ENCODE measurements around the gene CELF2. TPM values are rescaled to one million over a fixed set of nuclear protein-coding genes. Genes with fewer than 3 reads are reported as not detected.

Gene CELF2
- total RNA-seq, 1 donor from 2014 or later, result 14.4 TPM

- peaks cover 5% of the 10 kb centered on the region for H3K4me1 Mint-ChIP-seq (ENCODE audit: unreplicated experiment)
- peaks cover 45% of the 10 kb centered on the region for H3K27me3 Mint-ChIP-seq
- no peak for TF ChIP-seq CTCF (conservative IDR thresholded peaks at IDR 0.05)
- H3K27ac Mint-ChIP-seq, result no peak overlapping the region
- peaks cover 5% of the 10 kb centered on the region for H3K36me3 Mint-ChIP-seq
- no peak for DNase-seq (ENCODE audit: extremely low spot score, unreplicated experiment)
- H3K9me3 Mint-ChIP-seq, result no peaks in the 10 kb centered on the region
- no peak overlapping the region for H3K4me3 Mint-ChIP-seq
Observed at GRCh38 chr10:11175823-11176243, 158.2 kb downstream of the CELF2 start.

DNA sequence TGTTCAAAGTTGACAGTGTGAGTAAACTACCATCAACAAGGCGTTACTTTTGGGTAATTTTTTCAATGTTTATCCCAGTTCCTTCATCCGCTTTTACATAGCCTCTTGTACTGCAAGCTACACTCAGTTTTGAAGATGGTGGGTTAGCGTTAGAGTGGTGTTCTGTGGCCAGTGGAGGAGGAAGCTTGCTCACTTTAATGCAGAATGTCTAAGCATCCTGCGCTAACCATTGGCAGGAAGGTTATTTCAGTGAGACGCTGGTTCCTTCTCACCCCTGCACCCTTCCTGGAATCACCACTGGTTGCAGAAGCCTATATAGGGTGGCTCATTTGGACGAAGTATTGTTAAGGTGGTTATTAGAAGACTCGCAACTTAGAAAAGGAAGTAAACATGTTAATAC is 159.1 kb downstream of the CELF2 start:
- H3K9me3 Mint-ChIP-seq, result no peaks in the 10 kb centered on the region
- TF ChIP-seq CTCF (conservative IDR thresholded peaks at IDR 0.05), result no peak
- peaks cover 44% of the 10 kb centered on the region for H3K27me3 Mint-ChIP-seq
- peaks cover 5% of the 10 kb centered on the region for H3K4me1 Mint-ChIP-seq (ENCODE audit: unreplicated experiment)
- peaks cover 5% of the 10 kb centered on the region for H3K36me3 Mint-ChIP-seq
- no peak overlapping the region for H3K27ac Mint-ChIP-seq
- DNase-seq (ENCODE audit: extremely low spot score, unreplicated experiment), result no peak
- H3K4me3 Mint-ChIP-seq, result no peak overlapping the region

- DNase-seq (ENCODE audit: extremely low spot score, unreplicated experiment), result no peak
- Mint-ChIP-seq H3K4me1 (ENCODE audit: unreplicated experiment) (peaks cover 5% of the 10 kb centered on the region), H3K27ac (no peak overlapping the region), H3K9me3 (no peaks in the 10 kb centered on the region), H3K27me3 (peaks cover 41% of the 10 kb centered on the region), H3K4me3 (no peak overlapping the region), H3K36me3 (peaks cover 5% of the 10 kb centered on the region)
- TF ChIP-seq CTCF (conservative IDR thresholded peaks at IDR 0.05), result no peak
Observed at GRCh38 chr10:11177381-11177780, 159.7 kb downstream of the CELF2 start.

DNA sequence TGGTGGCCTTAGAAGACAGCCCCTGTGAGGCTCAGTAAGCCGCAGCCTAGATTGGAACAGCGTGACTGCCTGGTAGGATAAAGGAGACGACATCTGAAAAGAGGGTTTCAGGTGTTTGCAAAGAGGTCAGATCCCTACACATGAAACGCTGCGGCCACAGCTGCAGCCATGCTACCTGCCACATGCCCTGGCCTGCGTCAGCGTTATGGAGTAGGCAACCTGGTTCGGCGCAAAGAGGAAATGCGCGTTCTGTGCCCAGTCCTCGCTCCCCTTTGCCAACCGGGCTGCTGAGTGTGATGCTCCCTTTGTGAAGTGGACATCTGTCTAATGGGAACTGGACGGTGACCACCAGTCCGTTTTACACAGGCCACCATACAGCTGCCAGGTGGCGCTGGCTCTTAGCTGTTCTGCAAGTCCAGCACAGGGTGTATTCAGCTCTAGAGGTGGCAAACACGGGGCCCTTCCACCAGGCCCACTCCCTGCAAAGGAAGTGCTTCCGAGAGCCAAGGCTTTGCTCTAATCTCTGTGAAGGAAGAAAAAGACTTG is 160.3 kb downstream of the CELF2 start:
- Mint-ChIP-seq H3K4me1 (ENCODE audit: unreplicated experiment) (peaks cover 5% of the 10 kb centered on the region), H3K27ac (no peak overlapping the region), H3K27me3 (peaks cover 38% of the 10 kb centered on the region), H3K9me3 (no peaks in the 10 kb centered on the region), H3K36me3 (peaks cover 5% of the 10 kb centered on the region), H3K4me3 (no peak overlapping the region)
- TF ChIP-seq CTCF (conservative IDR thresholded peaks at IDR 0.05), result no peak
- no peak for DNase-seq (ENCODE audit: extremely low spot score, unreplicated experiment)

- Mint-ChIP-seq H3K27me3 (peaks cover 34% of the 10 kb centered on the region), H3K27ac (no peak overlapping the region), H3K4me1 (ENCODE audit: unreplicated experiment) (peaks cover 5% of the 10 kb centered on the region), H3K9me3 (no peaks in the 10 kb centered on the region), H3K36me3 (peaks cover 5% of the 10 kb centered on the region), H3K4me3 (no peak overlapping the region)
- TF ChIP-seq CTCF (conservative IDR thresholded peaks at IDR 0.05), result no peak
- no peak for DNase-seq (ENCODE audit: extremely low spot score, unreplicated experiment)
Observed at GRCh38 chr10:11178606-11179515, 161.2 kb downstream of the CELF2 start.

Data from type B pancreatic cell (in vitro differentiated cells).